ENCODE data around the gene HEMGN.

GRCh38 chr9:97975376-97975775 lies 37.4 kb upstream of the HEMGN start:
- TF ChIP-seq EZH2 (IDR thresholded peaks at IDR 0.05; ENCODE audit: borderline replicate concordance) (no peak), EZH2phosphoT487 (IDR thresholded peaks at IDR 0.05; ENCODE audit: low read depth, severe bottlenecking, unreplicated experiment) (no peak)
- TF ChIP-seq, protein P1, sequence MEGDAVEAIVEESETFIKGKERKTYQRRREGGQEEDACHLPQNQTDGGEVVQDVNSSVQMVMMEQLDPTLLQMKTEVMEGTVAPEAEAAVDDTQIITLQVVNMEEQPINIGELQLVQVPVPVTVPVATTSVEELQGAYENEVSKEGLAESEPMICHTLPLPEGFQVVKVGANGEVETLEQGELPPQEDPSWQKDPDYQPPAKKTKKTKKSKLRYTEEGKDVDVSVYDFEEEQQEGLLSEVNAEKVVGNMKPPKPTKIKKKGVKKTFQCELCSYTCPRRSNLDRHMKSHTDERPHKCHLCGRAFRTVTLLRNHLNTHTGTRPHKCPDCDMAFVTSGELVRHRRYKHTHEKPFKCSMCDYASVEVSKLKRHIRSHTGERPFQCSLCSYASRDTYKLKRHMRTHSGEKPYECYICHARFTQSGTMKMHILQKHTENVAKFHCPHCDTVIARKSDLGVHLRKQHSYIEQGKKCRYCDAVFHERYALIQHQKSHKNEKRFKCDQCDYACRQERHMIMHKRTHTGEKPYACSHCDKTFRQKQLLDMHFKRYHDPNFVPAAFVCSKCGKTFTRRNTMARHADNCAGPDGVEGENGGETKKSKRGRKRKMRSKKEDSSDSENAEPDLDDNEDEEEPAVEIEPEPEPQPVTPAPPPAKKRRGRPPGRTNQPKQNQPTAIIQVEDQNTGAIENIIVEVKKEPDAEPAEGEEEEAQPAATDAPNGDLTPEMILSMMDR (IDR thresholded peaks at IDR 0.05; ENCODE audit: poor library complexity), result no peak

Measured in hepatocyte (in vitro differentiated cells).